GM21576 (cell line): ENCODE measurements around the gene IRX6.

ENCODE experiments used
- ATAC-seq: cut with Tn5 transposase; IDR thresholded peaks from one replicate; pipeline ENCODE4 v1.9.1; 2021; ENCODE audit warnings: mild to moderate bottlenecking, moderate library complexity; ENCODE audit not compliant: unreplicated experiment

IRX6 gene

DNA sequence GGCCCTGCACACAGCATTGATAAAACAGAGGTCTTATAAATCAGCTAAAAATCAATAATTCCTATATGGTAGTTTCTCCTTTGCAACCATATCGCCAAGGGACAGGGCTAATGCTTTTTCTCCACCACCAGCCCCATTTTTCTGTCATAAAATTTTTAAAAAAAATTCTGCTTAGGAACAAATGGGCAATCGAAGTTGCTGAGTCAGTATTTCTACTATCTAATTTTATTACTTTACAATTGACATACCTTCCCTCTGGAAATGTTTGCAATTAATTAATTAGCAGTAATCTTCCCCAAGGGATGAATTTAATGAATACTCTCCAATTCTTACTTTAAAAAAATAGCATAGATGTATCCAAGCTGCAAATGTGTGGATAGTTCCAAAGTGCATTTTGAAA lies 1.7 kb upstream of the IRX6 start:
- ATAC-seq: no peak

DNA sequence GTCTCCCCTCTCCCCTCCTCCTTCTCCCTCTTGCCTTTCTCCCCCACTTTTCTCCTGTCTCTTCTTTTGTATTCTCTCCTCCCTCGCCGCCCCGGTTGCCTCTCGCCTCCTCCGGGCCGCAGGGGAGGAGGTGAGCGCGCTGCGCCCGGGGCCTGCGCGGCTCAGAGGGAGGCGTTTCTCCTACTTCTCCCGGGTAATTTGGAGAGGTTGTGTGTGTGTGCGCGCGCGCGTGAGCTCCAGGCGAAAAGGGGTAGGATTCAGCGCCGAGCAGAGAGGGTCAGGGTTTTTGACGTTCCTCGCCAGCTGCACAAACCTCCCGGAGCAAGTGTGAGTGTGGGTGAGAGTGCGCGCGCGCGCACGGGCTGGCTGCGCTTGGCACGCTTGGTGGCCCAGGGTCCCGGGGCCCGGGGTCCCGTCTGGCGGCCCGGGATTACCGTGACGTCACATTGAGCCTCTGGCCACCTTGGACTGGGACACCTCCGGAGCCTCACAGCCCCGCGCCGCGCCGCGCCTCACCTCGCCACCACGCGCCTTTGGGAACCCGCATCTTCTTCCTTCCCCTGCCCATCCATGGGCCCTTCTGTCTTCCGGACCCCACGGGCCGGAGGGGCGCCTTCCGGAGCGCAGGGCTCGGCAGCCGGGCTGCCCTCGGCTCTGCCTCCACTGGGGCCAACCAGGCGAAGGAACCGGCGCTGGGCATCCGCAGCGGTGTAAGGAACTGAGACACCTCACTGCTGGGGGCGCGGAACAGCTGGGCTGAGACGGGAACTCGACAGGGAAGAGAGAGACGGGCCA lies 479 bp downstream of the IRX6 start:
- no peak for ATAC-seq

DNA sequence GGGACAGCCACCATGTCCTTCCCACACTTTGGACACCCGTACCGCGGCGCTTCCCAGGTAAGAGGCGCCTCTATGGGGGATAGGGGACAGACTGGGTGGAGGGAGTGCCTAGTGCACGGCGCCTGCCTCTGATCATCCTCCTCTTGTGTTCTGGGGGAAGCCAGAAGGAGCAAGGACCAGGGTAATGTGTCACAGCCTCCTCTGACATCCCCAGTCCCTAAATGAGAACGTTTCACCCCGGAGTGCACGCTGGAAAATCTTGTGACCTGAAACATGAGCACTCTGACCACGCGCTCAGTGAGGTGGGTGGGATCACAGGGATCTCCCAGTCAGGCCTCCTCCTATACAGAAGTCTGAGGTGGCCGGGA lies 1.1 kb downstream of the IRX6 start:
- no peak for ATAC-seq

DNA sequence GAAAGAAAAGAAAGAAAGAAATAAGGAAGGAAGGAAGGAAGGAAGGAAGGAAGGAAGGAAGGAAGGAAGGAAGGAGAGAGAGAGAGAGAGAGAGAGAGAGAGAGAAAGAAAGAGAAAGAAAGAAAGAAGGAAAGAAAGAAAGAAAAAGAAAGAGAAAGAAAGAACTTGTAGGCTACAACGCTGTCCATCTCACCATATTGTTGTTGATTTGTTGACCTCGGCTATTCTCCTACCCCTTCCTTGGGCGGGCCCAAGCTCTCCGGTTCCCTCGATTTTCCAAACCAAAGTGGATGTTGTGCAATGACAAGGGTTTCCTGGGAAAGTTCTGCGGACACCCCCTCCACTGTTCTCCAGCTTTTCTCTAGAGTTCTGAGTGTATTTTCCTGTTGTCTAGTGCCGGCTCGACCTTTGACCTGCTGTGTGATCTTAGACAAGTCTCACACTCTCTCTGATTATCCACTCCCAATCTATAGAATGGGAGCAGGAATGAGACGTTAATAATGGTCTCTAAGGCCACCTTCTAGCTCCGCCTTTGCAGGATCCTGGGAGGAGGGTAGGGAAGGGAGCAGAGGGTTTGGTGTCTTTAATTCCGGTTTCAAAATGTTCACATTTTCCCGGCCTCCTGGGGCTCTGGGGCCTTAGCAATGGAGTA lies 1.6 kb downstream of the IRX6 start:
- no peak for ATAC-seq

DNA sequence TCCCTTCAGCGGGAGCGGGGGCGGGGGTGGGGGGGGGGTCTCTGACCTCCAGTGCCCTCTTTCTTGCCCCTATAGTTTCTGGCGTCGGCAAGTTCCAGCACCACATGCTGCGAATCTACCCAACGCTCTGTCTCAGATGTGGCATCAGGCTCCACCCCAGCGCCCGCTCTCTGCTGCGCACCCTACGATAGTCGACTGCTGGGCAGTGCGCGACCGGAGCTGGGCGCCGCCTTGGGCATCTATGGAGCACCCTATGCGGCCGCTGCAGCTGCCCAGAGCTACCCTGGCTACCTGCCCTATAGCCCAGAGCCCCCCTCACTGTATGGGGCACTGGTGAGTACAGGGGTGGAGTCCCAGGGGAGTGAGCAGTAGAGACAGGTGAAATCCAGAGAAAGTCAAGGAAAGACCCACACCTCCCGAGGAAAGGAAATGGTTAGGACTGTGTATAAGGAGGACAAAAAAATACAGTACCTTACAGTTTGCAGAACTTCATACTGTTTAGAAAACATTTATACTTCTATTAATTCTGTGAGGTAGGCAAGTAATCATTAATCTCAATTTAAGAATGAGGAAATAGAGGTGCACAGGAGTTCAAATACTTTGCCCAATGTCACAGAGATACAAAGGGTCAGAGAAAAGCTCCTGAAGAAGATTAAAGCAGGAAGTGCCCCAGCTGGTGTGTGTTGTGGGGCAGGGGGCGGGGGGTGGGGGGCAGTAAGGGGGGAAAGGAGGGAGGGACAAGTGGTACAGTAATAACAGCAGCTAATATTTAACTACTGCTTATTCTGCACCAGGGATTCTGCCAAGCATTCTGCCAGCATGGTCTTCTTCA lies 2.5 kb downstream of the IRX6 start:
- no peak for ATAC-seq

DNA sequence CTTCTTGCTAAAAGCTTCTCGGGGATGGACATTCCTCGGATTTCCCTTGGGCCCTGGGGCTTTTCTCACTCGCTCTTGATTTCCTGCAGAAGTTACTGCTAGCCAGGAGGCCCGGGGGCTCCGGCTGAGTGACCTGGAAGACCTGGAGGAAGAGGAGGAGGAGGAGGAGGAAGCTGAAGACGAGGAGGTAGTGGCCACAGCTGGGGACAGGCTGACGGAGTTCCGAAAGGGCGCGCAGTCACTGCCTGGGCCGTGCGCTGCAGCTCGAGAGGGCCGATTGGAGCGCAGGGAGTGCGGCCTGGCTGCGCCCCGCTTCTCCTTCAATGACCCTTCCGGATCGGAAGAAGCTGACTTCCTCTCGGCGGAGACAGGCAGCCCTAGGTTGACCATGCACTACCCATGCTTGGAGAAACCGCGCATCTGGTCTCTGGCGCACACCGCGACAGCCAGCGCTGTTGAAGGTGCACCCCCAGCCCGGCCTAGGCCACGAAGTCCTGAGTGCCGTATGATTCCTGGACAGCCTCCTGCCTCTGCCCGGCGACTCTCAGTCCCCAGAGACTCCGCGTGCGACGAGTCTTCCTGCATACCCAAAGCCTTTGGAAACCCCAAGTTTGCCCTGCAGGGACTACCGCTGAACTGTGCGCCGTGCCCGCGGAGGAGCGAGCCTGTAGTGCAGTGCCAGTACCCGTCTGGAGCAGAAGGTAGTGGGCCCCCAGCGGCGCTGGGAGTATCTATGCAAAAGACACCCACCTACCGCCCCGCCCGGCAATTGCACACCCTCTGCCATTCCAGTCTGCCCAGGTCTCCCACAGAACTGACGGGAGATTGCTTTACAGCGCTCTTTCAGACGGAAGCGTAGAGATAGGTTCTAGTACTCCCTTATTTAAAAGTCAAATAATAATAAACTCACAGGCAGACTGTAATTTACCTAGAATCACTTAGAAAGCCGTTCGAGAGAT lies 4.9 kb downstream of the IRX6 start:
- ATAC-seq: no peak

DNA sequence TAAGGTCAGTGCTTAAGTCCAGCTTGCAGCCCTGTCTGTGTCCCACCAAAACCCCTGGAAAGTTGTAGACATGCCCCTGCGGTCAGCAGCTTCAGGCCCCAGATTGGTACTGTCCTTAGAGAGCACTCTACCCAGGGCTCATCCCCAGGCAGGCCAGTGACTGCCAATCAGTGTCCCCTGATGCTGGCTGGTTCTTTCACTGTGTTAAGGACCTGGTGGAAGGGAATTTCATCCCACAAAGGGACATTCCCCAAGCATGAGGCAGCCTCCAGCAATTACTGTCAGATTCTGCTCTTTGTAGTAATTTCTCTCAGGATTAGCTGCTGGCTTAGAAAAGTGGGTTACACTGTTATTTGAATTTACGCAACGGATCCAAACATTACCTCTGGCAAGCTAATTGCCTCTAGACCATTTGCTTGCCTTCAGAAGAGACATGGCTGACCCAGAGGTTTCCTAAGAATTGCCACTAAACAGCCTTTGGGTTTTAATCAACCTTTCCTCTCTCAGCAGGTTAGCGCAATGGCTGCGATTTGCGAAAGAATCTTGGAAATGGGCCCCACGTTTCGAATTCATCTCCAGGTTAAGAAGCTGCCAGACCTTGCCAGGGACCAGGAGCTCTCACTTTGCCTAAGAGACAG lies 5.9 kb downstream of the IRX6 start:
- no peak for ATAC-seq

DNA sequence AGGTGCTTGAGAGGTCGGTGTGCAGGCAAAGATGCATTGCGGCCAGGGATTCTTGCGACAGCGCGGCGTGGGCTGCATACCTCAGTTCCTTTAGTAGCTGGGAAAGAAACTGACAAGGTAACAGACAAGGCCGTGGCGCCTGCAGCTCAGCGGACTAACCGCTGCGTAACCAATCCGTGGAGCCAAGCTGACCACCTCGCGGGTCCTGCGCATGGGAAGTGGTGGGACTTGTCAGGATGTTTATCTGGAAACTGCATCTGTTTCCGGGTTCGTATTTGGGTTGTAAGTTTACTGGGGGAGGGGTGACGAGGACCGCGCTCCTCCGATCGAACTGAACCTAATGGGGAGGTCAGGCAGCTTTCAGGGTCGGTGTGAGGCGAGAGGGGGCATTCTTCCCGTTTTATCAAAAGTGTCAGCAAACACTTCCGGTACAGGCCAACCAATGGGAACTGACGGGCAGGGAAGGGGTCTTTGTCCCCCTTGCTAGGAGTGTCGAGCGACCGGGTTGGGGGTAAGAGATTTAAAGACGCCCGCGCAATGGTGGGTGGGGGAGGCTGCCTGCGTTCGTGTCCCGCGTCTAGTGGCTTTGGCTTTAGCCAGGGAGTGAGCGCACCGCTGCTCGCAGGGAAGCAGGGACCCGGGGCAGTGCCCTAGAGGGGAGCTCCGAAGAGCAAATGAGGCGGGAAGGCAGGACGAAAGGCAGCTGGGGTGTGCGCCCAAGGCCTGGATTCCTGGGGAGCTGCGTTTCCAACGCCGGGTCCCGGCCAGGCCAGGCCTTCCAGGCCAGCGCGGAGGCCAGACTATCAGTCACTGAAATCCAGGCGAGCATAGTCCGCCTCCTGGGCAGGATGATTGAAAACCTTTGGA lies 7.0 kb downstream of the IRX6 start:
- ATAC-seq: no peak

DNA sequence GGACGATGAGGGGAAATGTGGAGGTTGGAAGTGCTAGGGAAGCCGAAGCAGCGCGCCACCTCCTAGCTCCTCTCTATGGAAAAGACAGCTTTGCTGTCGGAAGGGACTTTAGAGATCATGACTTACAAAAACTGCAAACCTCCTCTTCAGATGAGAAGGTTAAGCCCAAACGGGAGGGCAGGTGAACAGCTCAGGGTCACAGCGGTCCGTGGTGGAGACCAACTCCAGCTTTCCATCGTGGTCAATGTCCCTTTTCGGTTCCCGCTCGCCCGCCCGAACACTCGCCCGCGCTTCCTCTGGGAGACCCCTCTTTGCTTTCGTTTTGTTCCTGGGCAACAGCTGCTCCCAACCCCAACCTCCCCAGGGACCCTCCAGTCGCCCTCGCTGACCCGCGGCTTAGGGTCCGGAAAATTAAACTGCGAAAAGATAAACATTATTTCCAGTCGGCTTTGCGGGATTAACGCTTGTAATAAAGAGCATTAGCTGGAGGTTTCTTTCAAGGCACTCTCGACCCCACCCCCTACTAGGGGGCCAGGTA lies 7.7 kb downstream of the IRX6 start:
- no peak for ATAC-seq

DNA sequence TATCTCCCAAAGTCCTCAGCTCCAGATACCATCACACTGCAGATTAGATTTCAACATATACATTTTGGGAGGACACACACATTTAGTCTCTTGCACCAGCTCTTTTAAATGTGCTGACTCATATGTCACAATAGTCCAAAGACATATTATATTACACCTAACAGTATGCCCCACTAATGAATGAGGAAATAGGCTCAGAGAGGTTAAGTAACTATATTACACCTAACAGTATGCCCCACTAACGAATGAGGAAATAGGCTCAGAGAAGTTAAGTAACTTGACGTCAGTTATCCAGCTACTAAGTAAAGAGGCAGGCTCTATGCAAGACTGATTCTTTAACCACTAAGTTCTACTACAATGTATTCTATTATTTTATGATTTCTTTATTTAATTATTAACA lies 9.7 kb downstream of the IRX6 start:
- no peak for ATAC-seq

DNA sequence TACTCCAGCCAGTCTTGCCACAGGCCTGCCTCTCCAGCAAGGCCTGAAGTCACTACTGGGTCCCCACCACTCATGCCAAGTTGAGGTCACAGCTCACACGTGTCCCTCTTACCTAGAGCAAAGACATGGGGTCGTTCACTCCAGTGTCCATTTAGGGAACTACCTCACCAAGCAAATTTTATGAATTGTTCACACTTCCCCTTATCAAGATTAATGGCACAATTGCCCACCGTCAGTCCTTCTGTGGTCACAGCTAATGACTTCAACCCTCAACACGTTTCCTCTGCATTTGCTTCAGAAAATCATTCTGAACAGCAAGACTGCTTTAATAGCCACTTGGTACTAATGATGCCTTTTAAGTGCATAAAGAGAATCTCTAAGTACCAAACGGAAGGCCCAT lies 14.6 kb downstream of the IRX6 start:
- ATAC-seq: no peak

DNA sequence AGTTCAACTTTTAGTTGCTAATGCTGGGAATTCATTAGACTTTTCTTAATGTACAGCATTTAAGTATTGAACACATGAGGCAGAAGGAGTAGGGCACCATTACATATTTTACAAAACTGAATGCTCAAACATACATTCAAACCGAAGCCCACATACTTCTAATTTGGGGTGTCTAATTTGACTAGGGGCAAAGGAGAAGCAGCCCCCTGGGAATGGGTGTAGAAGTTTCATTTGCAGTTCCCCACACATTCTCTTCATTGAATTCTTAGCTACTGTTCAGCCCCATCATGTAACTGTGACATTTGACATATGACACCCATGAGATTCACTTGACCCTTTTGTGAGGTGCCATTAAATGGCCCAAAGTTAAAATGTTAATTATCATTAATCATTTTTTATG lies 16.4 kb downstream of the IRX6 start:
- no peak for ATAC-seq

DNA sequence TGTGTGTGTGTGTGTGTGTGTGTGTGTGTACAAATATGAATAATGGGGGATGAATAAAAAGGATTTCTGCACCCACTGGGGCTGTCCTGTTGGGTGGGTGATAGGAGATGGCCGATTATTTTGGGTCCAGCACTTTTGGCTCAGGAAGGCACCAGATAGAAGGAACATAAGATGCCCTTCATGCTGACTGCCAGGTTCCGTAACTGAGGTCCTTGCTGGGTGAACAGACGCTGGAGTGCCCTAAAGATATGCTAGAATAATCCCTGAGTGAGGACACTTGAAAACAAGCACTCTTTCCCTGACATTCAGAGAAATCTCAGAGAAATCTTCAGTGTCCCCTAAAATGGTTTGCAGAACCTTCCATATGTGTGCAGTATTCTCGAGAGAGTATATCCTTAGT lies 17.7 kb downstream of the IRX6 start:
- no peak for ATAC-seq

DNA sequence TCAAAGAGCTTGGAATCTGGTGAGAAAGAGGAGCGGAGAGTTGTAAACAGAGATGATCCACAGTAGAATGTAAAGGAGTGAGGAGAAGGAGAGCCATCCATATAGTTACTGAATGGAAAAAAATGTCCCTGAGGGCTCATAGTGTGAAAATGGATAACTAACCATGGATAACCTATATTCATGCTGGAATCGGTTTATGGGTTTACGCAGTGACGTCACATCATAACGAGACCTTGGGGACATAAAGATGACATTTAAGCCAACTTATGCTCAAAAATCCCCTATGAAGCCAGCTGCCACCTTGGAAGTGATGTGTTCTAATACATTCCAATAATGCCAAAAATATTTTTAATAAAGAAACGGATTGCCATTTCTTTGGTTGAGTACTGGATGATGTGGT lies 22.5 kb downstream of the IRX6 start:
- no peak for ATAC-seq

DNA sequence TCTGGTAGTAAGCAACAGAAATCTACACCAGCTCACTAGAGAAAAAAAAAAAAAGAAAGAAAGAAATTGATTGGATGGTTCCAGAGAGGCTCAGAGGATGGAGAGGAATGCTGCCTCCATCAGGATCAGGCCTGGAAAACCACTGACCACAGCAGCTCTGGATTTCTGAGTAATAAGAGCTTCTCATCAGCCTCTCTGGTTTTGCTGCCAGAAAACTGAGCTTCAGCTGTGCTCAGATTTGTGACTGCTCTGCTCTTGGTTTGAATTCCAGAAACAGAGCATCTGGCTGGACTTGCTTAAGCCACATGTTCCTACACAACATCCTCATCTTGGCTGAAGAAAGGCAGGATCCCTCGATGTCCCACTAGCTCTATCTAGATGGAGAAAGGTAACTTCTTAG lies 25.9 kb downstream of the IRX6 start:
- ATAC-seq: no peak

DNA sequence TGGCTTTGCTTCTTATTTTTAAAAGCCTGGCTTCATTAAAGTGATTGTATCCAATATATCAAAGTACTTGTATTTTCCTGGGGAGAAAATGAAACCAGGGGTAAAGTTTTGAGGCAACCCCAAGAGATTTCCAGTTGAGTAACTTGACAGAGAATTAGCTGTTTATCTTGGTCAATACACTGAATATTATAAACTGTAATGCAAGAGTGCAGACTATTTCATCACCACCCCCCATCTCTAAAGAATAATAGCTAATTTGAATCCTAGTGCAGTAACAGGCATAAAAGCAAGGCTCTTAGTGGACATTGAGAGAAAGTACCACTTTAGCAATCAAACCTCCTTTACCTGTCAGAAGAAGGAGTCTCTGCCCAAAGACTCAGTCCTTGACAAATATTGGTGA lies 27.0 kb downstream of the IRX6 start:
- ATAC-seq: no peak

DNA sequence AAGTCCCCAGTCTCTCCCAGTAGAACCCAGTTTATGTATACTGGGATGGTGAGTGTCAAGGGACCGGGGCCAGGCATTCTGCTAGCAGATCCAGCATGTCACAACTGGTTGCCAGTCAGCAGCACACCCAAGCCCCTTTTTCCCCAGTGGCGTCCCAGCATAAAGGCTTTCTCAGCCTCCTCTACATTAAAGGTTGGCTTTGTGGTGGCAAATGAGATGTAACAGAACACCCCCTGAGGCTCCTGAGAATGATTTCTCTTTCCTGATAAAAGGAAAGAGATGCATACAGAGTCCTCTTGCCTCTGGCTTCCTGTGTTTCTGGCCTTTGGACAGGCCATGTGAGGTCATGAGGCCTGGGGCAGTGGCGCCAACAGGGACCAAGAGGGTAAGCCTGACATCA lies 27.9 kb downstream of the IRX6 start:
- no peak for ATAC-seq

DNA sequence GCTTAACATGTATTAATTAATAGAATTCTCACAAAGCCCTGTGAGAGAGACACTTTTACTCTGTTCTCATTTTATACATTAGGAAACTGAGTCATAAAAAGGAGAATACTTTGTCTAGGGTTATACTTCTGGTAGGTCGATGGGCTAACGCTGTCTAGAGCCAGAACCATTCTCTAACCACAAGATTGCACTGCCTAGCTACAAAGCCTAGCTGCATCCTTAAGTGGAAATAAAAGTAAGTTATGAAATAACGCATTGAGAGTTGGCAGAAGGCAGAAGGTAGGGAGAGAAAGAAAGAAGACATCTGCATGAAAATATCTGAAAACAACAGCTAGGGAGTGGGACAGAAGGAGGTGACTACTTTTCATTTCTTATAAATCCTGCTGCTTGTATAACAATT lies 33.2 kb downstream of the IRX6 start:
- ATAC-seq: no peak

DNA sequence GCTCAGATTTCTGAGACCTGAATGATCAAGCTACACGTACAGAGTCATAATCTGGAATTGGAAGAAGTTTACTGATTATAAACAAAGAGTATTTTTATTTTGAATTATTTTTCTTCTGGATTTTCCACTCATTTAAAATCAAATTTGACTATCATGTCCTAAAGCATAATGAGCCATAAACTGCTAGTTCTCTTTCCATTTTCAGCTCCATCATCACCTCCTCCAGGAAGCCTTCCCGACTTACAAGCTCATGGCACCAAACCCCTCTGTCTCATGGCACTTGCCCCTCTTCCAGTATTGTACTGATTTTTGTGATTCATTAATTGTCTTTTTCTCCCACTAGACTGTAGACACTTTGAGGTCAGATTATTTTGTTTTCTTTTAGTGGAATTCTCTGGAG lies 35.9 kb downstream of the IRX6 start:
- no peak for ATAC-seq
